Activated CD4-positive, alpha-beta T cell treated with anti-CD3 and anti-CD28 coated beads, Interleukin-2, amount 10 ng/mL, durations not matched to agents 7 days and 5 days (primary cell): Measurements from ENCODE around the gene ADD3. TPM values are rescaled to one million over a fixed set of nuclear protein-coding genes. Genes with fewer than 3 reads are reported as not detected.
A peak's percentile ranks its signal among the peaks of the same experiment; 100 is the strongest.
"Not testable (repeated sequence)": the region's sequence is repeated elsewhere in the genome, so short reads cannot be mapped to it uniquely, and the experiment has no call there.

Source experiments
- CTCF ChIA-PET: fragments of 350-600 bp; sonication (Branson Sonifier 250); formaldehyde crosslinking; loops from one replicate; lab custom pipeline; 2021; ENCODE audit warnings: antibody characterized with exemption; lab: Charles Lee
- POLR2A ChIA-PET: fragments of 350-600 bp; sonication (Branson Sonifier 250); formaldehyde crosslinking; loops from one replicate; lab custom pipeline; 2021; ENCODE audit warnings: antibody characterized with exemption; lab: Charles Lee
- DNase-seq: peaks from one replicate; pipeline ENCODE4 v3.0.0-alpha.2; 2020
- H3K27ac Mint-ChIP-seq: one replicate; pipeline ENCODE4 v1.8.0; 2021; ENCODE audit warnings: mild to moderate bottlenecking, moderate library complexity, mixed read lengths
- H3K27me3 Mint-ChIP-seq: one replicate; pipeline ENCODE4 v1.8.0; 2021; ENCODE audit warnings: mixed read lengths
- H3K36me3 Mint-ChIP-seq: one replicate; pipeline ENCODE4 v1.8.0; 2021; ENCODE audit warnings: low read depth, mixed read lengths
- H3K4me1 Mint-ChIP-seq: one replicate; pipeline ENCODE4 v1.8.0; 2021; ENCODE audit warnings: mixed read lengths
- H3K4me3 Mint-ChIP-seq: one replicate; pipeline ENCODE4 v1.8.0; 2021; ENCODE audit warnings: mild to moderate bottlenecking, moderate library complexity, mixed read lengths
- H3K9me3 Mint-ChIP-seq: one replicate; pipeline ENCODE4 v1.8.0; 2021; ENCODE audit warnings: mixed read lengths
- total RNA-seq, 2 experiments: library from RNA; stranded (reverse); gene quantifications; one replicate each; pipeline ENCODE4 v1.2.3, GENCODE V29; 2021

The ADD3 gene
- total RNA-seq, 2 experiments from 2014 or later = 360 to 444 TPM

- Mint-ChIP-seq H3K9me3 (no peaks in the 10 kb centered on the region), H3K4me3 (no peak overlapping the region), H3K27me3 (no peaks in the 10 kb centered on the region), H3K4me1 (peaks cover 3% of the 10 kb centered on the region), H3K27ac (no peak overlapping the region), H3K36me3 (peaks cover 81% of the 10 kb centered on the region)
- ChIA-PET POLR2A (no interaction called here), CTCF (interaction anchor here (1.1 kb wide), 2 partner anchors 24 to 43 kb away, joined by 3 read pairs; no protein-coding TSS in a partner anchor)
- no peak for DNase-seq
Observed at GRCh38 chr10:110113670-110114337, 106.0 kb downstream of the ADD3 start.

DNA sequence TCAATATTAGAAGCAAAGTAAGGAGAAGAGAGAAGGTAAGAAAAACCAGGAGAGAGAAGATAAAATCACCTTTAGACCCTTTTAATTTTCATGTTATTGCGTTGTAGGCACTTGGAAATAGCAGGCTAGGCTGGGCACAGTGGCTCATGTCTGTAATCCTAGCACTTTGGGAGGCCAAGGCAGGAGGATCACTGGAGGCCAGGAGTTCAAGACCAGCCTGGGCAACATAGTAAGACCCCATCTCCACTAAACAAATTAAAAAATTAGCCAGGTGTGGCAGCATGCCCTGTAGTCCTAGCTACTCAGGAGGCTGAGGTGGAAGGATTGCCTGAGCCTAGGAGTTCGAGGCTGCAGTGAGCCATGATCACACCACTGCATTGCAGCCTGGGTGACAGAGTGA, 106.9 kb downstream of the ADD3 start:
- H3K4me1 Mint-ChIP-seq, H3K27me3 Mint-ChIP-seq, POLR2A ChIA-PET, H3K4me3 Mint-ChIP-seq, DNase-seq, H3K27ac Mint-ChIP-seq, H3K9me3 Mint-ChIP-seq: not testable (repeated sequence)
- H3K36me3 Mint-ChIP-seq = peaks cover 81% of the 10 kb centered on the region
- CTCF ChIA-PET = interaction anchor here (1.1 kb wide), 1 partner anchor 18 kb away, joined by 5 read pairs; no protein-coding TSS in a partner anchor

DNA sequence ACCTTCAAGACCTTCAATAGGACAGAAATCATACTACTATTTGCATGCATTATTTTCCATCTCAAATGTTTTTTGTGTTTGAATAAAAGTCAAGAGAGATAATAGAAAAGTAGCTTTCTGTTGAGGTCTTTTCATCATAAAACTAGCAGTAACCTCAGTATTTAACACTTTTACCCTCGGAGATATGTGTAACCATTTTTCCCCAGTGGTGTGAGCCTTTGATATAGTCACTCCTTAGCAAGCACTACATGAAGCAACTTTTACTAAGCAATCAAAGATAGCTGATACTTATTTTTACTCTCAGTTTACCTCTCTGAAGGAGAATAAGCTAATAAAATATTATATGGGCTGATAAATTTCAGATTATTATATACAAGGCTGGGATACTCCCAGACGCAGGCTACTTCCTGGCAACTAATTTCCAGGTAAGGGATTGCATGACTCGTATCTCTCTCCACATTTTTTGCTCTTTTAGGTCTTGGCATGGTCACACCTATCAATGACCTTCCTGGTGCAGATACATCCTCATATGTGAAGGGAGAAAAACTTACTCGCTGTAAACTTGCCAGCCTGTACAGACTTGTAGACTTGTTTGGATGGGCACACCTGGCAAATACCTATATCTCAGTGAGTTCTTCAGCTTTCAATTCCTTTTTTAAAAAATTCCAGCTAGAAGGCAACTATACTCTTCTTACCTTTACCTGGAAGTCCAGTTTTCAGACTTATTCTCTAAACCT, 108.2 kb downstream of the ADD3 start:
- H3K36me3 Mint-ChIP-seq = peaks cover 76% of the 10 kb centered on the region
- H3K4me3 Mint-ChIP-seq = no peak overlapping the region
- ChIA-PET POLR2A (interaction anchor here (1.1 kb wide), 1 partner anchor 77 kb away, joined by 3 read pairs; no protein-coding TSS in a partner anchor), CTCF (interaction anchor here (0.7 kb wide), 1 partner anchor 83 kb away, joined by 4 read pairs; no protein-coding TSS in a partner anchor)
- peaks cover 2% of the 10 kb centered on the region for H3K4me1 Mint-ChIP-seq
- H3K27ac Mint-ChIP-seq = no peak overlapping the region
- peaks cover 2% of the 10 kb centered on the region for H3K9me3 Mint-ChIP-seq
- H3K27me3 Mint-ChIP-seq = no peaks in the 10 kb centered on the region
- DNase-seq = no peak

DNA sequence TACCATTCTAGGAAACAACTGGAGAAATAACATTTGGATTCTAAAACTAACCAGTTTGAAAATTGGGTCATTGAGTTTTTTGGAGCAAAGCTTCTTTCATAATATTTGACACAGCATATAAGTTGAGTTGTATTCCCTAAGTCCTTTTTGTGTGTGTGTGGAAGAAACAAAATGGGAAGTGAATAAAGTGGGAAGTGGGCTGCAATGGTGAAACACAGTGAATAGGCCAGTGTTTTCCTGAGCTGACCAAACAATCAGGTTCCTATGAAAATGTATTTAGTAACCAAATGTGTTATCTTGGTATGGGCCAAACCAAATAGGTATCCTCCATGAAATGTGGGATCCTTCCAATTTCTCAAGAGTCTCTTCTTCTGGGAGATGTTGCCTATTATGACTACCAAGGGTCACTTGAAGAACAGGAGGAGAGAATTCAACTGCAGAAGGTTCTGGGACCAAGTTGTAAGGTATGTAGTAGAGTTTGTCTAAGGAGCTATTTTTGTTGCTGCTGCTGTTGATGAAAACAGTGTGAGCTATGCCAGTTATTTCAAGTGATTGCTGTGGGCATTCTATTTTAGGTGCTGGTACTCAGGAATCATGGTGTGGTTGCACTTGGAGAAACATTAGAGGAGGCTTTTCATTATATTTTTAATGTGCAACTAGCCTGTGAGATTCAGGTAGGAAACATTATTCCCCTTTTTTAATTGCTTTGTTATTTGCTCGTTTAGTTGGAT, 111.3 kb downstream of the ADD3 start:
- Mint-ChIP-seq H3K36me3 (peaks cover 78% of the 10 kb centered on the region), H3K27ac (no peak overlapping the region), H3K4me3 (no peak overlapping the region), H3K27me3 (no peaks in the 10 kb centered on the region), H3K9me3 (peaks cover 2% of the 10 kb centered on the region), H3K4me1 (no peaks in the 10 kb centered on the region)
- ChIA-PET POLR2A (interaction anchor here (0.6 kb wide), 1 partner anchor 223 kb away, joined by 3 read pairs; no protein-coding TSS in a partner anchor), CTCF (interaction anchor here (0.6 to 1.2 kb wide), 5 partner anchors 9 to 481 kb away, joined by 3 to 6 read pairs (median 3); no protein-coding TSS in a partner anchor)
- no peak for DNase-seq

DNA sequence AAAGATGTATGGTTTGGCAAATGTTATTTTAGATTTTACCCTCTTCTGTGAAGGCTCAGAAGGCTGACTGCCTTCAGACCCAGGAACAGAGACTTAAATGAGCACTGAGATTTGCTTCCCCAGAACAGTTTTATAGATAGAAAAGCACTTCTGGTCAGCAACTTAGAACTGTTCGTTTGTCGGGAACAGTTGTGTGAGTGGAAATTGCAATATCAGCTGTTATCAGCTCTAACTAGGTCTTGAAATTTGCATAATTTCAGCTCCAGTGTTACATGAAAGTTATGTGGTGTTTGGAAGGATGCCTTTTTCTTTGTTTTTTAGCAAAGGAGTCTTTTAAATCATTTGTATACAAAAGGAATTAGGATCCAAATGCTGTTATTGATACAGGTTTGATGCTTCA, 115.8 kb downstream of the ADD3 start:
- CTCF ChIA-PET = no interaction called here
- no peak for DNase-seq

GRCh38 chr10:110129490-110129889, 121.7 kb downstream of the ADD3 start:
- DNase-seq = no peak
- ChIA-PET CTCF (interaction anchor here (1.0 kb wide), 1 partner anchor 51 kb away, joined by 3 read pairs; no protein-coding TSS in a partner anchor), POLR2A (no interaction called here)
- Mint-ChIP-seq H3K4me3 (no peak overlapping the region), H3K27ac (no peak overlapping the region), H3K4me1 (peaks cover 3% of the 10 kb centered on the region), H3K36me3 (peaks cover 78% of the 10 kb centered on the region), H3K27me3 (no peaks in the 10 kb centered on the region), H3K9me3 (no peaks in the 10 kb centered on the region)

More for the DNA sequence above, 115.8 kb downstream of the ADD3 start:
- Mint-ChIP-seq H3K27me3 (no peaks in the 10 kb centered on the region), H3K4me3 (no peak overlapping the region), H3K9me3 (peaks cover 2% of the 10 kb centered on the region), H3K27ac (no peak overlapping the region), H3K4me1 (peaks cover 3% of the 10 kb centered on the region), H3K36me3 (peaks cover 81% of the 10 kb centered on the region)
- POLR2A ChIA-PET = interaction anchor here (0.6 kb wide), 1 partner anchor 1864 kb away, joined by 3 read pairs; no protein-coding TSS in a partner anchor

DNA sequence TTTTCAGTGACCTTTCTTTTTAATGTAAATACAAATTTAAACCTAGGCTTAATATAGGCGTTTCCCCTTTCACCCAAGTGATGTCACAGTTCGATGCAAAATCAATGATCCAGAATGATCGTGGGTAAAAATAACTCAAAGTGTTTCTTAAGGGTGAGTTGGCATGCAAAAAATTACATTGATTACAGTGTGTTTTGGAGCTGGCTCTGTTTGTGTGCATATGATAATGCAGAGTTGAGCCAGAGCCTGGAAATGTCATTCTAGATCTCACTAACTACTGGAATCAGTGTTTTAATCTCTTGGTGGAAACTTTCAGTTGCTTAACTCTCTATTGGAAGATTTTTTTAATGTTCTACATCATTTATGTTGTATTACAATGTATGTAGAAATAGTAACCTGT, 127.1 kb downstream of the ADD3 start:
- H3K36me3 Mint-ChIP-seq = peaks cover 52% of the 10 kb centered on the region
- H3K4me1 Mint-ChIP-seq = peaks cover 20% of the 10 kb centered on the region
- ChIA-PET CTCF (no interaction called here), POLR2A (no interaction called here)
- no peaks in the 10 kb centered on the region for H3K27me3 Mint-ChIP-seq
- no peaks in the 10 kb centered on the region for H3K9me3 Mint-ChIP-seq
- DNase-seq = no peak
- H3K27ac Mint-ChIP-seq = no peak overlapping the region
- H3K4me3 Mint-ChIP-seq = no peak overlapping the region

DNA sequence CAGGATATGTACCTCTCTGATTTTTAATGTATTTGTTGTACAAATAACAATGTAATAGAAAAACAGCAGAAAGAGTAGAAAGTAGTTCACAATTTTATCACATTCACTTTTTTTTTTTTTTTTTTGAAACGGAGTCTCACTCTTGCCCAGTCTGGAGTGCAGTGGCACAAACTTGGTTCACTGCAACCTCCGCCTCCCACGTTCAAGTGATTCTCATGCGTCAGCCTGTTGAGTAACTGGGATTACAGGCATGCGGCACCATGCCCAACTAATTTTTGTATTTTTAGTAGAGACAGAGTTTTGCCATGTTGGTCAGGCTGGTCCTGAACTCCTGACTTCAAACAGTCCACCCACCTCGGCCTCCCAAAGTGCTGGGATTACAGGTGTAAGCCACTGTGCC, 128.1 kb downstream of the ADD3 start:
- H3K27ac Mint-ChIP-seq, H3K4me3 Mint-ChIP-seq, DNase-seq, H3K27me3 Mint-ChIP-seq, POLR2A ChIA-PET, H3K9me3 Mint-ChIP-seq: not testable (repeated sequence)
- CTCF ChIA-PET = interaction anchor here (0.5 to 0.9 kb wide), 3 partner anchors 59 to 157 kb away, joined by 3 read pairs; no protein-coding TSS in a partner anchor
- Mint-ChIP-seq H3K4me1 (peaks cover 23% of the 10 kb centered on the region), H3K36me3 (peaks cover 47% of the 10 kb centered on the region)

DNA sequence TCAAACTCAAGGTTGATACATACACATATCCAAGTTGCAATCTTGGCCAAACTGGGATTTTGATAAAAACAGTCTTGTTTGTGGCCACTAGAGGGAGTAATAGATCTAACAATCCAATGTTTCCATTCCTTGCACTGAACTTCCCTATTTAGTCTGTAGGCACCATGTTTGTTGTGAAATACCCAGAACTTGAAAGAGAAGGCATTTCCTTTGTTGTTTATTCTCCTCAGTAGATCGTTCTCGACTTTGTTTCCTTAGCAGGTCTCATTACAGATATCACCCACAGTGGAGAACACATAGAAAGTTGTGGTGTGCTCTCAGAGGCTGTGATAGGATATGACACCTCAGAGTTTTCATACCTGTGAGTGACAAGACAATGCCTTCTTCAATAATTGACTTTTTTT, 129.4 kb downstream of the ADD3 start:
- Mint-ChIP-seq H3K4me3 (no peak overlapping the region), H3K4me1 (peaks cover 34% of the 10 kb centered on the region), H3K36me3 (peaks cover 38% of the 10 kb centered on the region), H3K27me3 (no peaks in the 10 kb centered on the region), H3K9me3 (no peaks in the 10 kb centered on the region), H3K27ac (peak overlapping the region; percentile 9)
- POLR2A ChIA-PET = no interaction called here
- DNase-seq = no peak
- CTCF ChIA-PET = interaction anchor here (0.6 to 2.0 kb wide), 13 partner anchors 22 to 225 kb away, joined by 3 to 9 read pairs (median 3); no protein-coding TSS in a partner anchor

DNA sequence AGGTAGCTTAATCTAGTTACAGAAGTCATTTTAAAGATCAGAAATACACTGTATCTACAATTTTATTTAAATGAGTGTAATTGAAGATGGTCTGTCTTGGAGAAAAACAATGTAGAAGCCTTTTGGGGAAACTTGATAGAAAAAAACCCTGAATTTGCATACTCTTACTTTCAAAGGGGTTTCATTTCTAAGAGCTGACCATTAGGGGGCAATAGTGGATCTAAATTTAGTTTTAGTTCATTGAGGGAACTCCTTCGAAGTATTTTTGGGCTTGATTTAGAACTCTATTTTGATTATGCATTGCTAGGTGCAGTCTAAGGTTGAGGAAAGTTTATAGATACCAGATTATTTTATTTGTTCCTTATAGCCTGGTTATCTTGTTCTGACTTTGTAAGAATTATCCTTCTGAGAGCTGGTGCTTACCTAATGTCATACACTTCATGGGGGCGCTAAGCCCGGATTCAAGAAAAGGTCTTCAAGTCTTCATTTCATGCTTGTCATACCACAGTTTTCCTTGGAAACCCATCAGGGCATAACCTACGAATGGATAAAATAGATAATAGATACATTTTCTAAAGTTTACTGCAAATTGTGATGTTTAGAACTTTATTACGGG, 130.5 kb downstream of the ADD3 start:
- CTCF ChIA-PET = interaction anchor here (0.6 to 2.0 kb wide), 19 partner anchors 15 to 254 kb away, joined by 3 to 9 read pairs (median 4); partner anchors contain the start of gene MXI1
- H3K4me3 Mint-ChIP-seq = no peak overlapping the region
- H3K4me1 Mint-ChIP-seq = peaks cover 36% of the 10 kb centered on the region
- no peaks in the 10 kb centered on the region for H3K9me3 Mint-ChIP-seq
- H3K27me3 Mint-ChIP-seq = no peaks in the 10 kb centered on the region
- POLR2A ChIA-PET = interaction anchor here (0.5 kb wide), 1 partner anchor 88 kb away, joined by 3 read pairs; no protein-coding TSS in a partner anchor
- peak; percentile 34 for DNase-seq
- H3K27ac Mint-ChIP-seq = no peak overlapping the region
- H3K36me3 Mint-ChIP-seq = peaks cover 31% of the 10 kb centered on the region

- ChIA-PET POLR2A (interaction anchor here (0.7 kb wide), 1 partner anchor 53 kb away, joined by 12 read pairs; no protein-coding TSS in a partner anchor), CTCF (interaction anchor here (0.6 to 2.6 kb wide), 10 partner anchors 8 to 149 kb away, joined by 3 to 9 read pairs (median 3); partner anchors contain the start of gene MXI1)
- Mint-ChIP-seq H3K27me3 (peaks cover 10% of the 10 kb centered on the region), H3K9me3 (no peaks in the 10 kb centered on the region), H3K4me3 (no peak overlapping the region), H3K36me3 (peaks cover 18% of the 10 kb centered on the region), H3K27ac (peak overlapping the region; percentile 68), H3K4me1 (peaks cover 36% of the 10 kb centered on the region)
- DNase-seq = no peak
Observed at GRCh38 chr10:110141185-110141584, 133.4 kb downstream of the ADD3 start.
